ENCODE data around the gene CCDC24. TPM values are rescaled to one million over a fixed set of nuclear protein-coding genes. Genes with fewer than 3 reads are reported as not detected.

CCDC24 gene
- total and polyA plus RNA-seq, 8 donors = 9.9 to 17.7 (median 12.9) TPM

GRCh38 chr1:44016890-44017400 lies 25.5 kb downstream of the CCDC24 start:
- Histone ChIP-seq H3K9me3 (no peaks in the 10 kb centered on the region), H3K27me3 (no peaks in the 10 kb centered on the region), H3K4me3 (no peak overlapping the region), H3K27ac (no peak overlapping the region), H3K36me3 (no peaks in the 10 kb centered on the region), H3K4me1 (no peaks in the 10 kb centered on the region)
- ATAC-seq = no peak
- intact Hi-C loops (cut with DNase I) = no loop called here
- TF ChIP-seq, protein P1, sequence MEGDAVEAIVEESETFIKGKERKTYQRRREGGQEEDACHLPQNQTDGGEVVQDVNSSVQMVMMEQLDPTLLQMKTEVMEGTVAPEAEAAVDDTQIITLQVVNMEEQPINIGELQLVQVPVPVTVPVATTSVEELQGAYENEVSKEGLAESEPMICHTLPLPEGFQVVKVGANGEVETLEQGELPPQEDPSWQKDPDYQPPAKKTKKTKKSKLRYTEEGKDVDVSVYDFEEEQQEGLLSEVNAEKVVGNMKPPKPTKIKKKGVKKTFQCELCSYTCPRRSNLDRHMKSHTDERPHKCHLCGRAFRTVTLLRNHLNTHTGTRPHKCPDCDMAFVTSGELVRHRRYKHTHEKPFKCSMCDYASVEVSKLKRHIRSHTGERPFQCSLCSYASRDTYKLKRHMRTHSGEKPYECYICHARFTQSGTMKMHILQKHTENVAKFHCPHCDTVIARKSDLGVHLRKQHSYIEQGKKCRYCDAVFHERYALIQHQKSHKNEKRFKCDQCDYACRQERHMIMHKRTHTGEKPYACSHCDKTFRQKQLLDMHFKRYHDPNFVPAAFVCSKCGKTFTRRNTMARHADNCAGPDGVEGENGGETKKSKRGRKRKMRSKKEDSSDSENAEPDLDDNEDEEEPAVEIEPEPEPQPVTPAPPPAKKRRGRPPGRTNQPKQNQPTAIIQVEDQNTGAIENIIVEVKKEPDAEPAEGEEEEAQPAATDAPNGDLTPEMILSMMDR (IDR thresholded peaks at IDR 0.05) = no peak
- peak in 1 of 4 donors; percentile 68 for DNase-seq

GRCh38 chr1:44019466-44019948 lies 28.1 kb downstream of the CCDC24 start:
- DNase-seq (peak in 3 of 4 donors; percentile 49 to 68 (median 66)), ATAC-seq (no peak)
- H3K27me3 ChIP-seq = no peaks in the 10 kb centered on the region
- H3K36me3 ChIP-seq = peaks cover 0 to 3% of the 10 kb centered on the region in 2 donors
- no peaks in the 10 kb centered on the region for H3K9me3 ChIP-seq
- intact Hi-C loops (cut with DNase I) = no loop called here
- H3K4me1 ChIP-seq = no peaks in the 10 kb centered on the region
- H3K27ac ChIP-seq = no peak overlapping the region
- TF ChIP-seq, protein P1 (IDR thresholded peaks at IDR 0.05) = no peak
- no peak overlapping the region for H3K4me3 ChIP-seq

GRCh38 chr1:44020464-44020863 lies 29.1 kb downstream of the CCDC24 start:
- intact Hi-C loops (cut with DNase I) = no loop called here
- DNase-seq (peak in 1 of 4 donors; percentile 26), ATAC-seq (no peak)
- Histone ChIP-seq H3K4me3 (no peak overlapping the region), H3K9me3 (no peaks in the 10 kb centered on the region), H3K4me1 (no peaks in the 10 kb centered on the region), H3K27ac (no peak overlapping the region), H3K36me3 (peaks cover 0 to 3% of the 10 kb centered on the region in 2 donors), H3K27me3 (no peaks in the 10 kb centered on the region)
- TF ChIP-seq, protein P1 (IDR thresholded peaks at IDR 0.05) = no peak

GRCh38 chr1:44021156-44021555 lies 29.8 kb downstream of the CCDC24 start:
- Histone ChIP-seq H3K27me3 (no peaks in the 10 kb centered on the region), H3K4me3 (no peak overlapping the region), H3K27ac (no peak overlapping the region), H3K36me3 (peaks cover 0 to 3% of the 10 kb centered on the region in 2 donors), H3K4me1 (no peaks in the 10 kb centered on the region), H3K9me3 (no peaks in the 10 kb centered on the region)
- DNase-seq = peak in 1 of 4 donors; percentile 63
- TF ChIP-seq, protein P1 (IDR thresholded peaks at IDR 0.05) = no peak
- intact Hi-C loops (cut with DNase I) = no loop called here
- ATAC-seq = no peak

- intact Hi-C loops (cut with DNase I) = no loop called here
- Histone ChIP-seq H3K9me3 (no peaks in the 10 kb centered on the region), H3K27me3 (no peaks in the 10 kb centered on the region), H3K4me3 (no peak overlapping the region), H3K4me1 (peaks cover 0 to 5% of the 10 kb centered on the region in 2 donors), H3K27ac (no peak overlapping the region), H3K36me3 (peaks cover 0 to 3% of the 10 kb centered on the region in 2 donors)
- DNase-seq (peak in 1 of 4 donors; percentile 62), ATAC-seq (no peak)
- TF ChIP-seq, protein P1 (IDR thresholded peaks at IDR 0.05) = no peak
These were observed 30.4 kb downstream of the CCDC24 start for GRCh38 chr1:44021581-44022321.

Measured in left lung (tissue), 10 donors.